ENCODE results near the gene LIN37. TPM values are rescaled to one million over a fixed set of nuclear protein-coding genes. Genes with fewer than 3 reads are reported as not detected.

Gene LIN37
- total and polyA plus RNA-seq, 2 of the 13 experiments (the other 11 are each of a cell fraction or from before 2014, with no cell fraction given), result 6.3 to 8.7 TPM

DNA sequence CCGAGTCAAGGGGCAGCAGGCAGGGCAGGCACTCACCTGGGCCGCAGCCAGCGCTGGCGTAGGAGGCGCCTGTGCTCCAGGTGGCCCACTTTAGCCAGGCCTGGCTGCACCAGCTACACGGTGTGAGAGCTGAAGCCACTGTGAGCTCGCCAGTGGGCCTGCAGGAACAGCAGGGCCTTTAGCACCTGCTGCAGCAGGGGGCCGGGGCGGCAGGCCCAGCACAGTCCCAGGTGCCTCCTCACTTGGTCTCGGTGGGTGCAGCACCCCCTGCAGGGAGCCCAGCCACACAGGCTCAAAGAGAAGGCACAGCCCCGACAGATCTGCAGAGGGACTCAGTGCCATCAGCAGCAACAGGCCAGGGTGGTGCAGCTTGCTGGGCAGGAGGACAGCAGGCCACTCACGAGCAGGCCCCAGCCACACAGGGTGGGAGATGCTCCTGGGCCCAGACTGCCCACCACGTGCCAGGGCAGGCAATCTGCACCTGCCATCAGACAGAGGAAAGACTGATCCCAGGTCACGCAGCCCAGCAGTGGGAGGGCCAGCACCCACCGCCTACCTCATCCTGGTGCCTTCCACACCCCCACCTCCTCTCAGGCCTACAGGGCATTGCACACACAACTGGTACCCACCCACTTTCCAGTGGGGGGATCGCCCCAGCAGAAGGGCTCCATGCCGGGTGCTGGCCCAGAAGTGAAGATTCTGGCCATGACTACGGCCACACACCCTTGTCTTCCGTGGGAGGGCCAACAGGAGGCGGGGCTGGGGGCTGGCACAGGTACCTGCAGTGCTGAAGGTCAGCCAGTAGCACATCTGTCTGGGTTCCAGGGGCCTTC, 42.8 kb downstream of the LIN37 start (continued):
- TF ChIP-seq, protein P1, sequence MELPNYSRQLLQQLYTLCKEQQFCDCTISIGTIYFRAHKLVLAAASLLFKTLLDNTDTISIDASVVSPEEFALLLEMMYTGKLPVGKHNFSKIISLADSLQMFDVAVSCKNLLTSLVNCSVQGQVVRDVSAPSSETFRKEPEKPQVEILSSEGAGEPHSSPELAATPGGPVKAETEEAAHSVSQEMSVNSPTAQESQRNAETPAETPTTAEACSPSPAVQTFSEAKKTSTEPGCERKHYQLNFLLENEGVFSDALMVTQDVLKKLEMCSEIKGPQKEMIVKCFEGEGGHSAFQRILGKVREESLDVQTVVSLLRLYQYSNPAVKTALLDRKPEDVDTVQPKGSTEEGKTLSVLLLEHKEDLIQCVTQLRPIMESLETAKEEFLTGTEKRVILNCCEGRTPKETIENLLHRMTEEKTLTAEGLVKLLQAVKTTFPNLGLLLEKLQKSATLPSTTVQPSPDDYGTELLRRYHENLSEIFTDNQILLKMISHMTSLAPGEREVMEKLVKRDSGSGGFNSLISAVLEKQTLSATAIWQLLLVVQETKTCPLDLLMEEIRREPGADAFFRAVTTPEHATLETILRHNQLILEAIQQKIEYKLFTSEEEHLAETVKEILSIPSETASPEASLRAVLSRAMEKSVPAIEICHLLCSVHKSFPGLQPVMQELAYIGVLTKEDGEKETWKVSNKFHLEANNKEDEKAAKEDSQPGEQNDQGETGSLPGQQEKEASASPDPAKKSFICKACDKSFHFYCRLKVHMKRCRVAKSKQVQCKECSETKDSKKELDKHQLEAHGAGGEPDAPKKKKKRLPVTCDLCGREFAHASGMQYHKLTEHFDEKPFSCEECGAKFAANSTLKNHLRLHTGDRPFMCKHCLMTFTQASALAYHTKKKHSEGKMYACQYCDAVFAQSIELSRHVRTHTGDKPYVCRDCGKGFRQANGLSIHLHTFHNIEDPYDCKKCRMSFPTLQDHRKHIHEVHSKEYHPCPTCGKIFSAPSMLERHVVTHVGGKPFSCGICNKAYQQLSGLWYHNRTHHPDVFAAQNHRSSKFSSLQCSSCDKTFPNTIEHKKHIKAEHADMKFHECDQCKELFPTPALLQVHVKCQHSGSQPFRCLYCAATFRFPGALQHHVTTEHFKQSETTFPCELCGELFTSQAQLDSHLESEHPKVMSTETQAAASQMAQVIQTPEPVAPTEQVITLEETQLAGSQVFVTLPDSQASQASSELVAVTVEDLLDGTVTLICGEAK (IDR thresholded peaks at IDR 0.05), result no peak
- TF ChIP-seq, protein P1 (CRISPR knock-in tag; IDR thresholded peaks at IDR 0.05), result 0 out of 2 replicates have a peak, but pooled peaks have one; percentile 33
- TF ChIP-seq, protein P2, sequence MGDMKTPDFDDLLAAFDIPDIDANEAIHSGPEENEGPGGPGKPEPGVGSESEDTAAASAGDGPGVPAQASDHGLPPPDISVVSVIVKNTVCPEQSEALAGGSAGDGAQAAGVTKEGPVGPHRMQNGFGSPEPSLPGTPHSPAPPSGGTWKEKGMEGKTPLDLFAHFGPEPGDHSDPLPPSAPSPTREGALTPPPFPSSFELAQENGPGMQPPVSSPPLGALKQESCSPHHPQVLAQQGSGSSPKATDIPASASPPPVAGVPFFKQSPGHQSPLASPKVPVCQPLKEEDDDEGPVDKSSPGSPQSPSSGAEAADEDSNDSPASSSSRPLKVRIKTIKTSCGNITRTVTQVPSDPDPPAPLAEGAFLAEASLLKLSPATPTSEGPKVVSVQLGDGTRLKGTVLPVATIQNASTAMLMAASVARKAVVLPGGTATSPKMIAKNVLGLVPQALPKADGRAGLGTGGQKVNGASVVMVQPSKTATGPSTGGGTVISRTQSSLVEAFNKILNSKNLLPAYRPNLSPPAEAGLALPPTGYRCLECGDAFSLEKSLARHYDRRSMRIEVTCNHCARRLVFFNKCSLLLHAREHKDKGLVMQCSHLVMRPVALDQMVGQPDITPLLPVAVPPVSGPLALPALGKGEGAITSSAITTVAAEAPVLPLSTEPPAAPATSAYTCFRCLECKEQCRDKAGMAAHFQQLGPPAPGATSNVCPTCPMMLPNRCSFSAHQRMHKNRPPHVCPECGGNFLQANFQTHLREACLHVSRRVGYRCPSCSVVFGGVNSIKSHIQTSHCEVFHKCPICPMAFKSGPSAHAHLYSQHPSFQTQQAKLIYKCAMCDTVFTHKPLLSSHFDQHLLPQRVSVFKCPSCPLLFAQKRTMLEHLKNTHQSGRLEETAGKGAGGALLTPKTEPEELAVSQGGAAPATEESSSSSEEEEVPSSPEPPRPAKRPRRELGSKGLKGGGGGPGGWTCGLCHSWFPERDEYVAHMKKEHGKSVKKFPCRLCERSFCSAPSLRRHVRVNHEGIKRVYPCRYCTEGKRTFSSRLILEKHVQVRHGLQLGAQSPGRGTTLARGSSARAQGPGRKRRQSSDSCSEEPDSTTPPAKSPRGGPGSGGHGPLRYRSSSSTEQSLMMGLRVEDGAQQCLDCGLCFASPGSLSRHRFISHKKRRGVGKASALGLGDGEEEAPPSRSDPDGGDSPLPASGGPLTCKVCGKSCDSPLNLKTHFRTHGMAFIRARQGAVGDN (CRISPR knock-in tag; IDR thresholded peaks at IDR 0.05), result peak; percentile 66
- TF ChIP-seq, protein P3, sequence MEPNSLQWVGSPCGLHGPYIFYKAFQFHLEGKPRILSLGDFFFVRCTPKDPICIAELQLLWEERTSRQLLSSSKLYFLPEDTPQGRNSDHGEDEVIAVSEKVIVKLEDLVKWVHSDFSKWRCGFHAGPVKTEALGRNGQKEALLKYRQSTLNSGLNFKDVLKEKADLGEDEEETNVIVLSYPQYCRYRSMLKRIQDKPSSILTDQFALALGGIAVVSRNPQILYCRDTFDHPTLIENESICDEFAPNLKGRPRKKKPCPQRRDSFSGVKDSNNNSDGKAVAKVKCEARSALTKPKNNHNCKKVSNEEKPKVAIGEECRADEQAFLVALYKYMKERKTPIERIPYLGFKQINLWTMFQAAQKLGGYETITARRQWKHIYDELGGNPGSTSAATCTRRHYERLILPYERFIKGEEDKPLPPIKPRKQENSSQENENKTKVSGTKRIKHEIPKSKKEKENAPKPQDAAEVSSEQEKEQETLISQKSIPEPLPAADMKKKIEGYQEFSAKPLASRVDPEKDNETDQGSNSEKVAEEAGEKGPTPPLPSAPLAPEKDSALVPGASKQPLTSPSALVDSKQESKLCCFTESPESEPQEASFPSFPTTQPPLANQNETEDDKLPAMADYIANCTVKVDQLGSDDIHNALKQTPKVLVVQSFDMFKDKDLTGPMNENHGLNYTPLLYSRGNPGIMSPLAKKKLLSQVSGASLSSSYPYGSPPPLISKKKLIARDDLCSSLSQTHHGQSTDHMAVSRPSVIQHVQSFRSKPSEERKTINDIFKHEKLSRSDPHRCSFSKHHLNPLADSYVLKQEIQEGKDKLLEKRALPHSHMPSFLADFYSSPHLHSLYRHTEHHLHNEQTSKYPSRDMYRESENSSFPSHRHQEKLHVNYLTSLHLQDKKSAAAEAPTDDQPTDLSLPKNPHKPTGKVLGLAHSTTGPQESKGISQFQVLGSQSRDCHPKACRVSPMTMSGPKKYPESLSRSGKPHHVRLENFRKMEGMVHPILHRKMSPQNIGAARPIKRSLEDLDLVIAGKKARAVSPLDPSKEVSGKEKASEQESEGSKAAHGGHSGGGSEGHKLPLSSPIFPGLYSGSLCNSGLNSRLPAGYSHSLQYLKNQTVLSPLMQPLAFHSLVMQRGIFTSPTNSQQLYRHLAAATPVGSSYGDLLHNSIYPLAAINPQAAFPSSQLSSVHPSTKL (CRISPR knock-in tag; IDR thresholded peaks at IDR 0.05), result no peak
- peak; percentile 65 for TF ChIP-seq ZFY (CRISPR knock-in tag; IDR thresholded peaks at IDR 0.05)
- peak; percentile 32; the same call in 1 of the 2 replicates for TF ChIP-seq GABPB1 (CRISPR knock-in tag; IDR thresholded peaks at IDR 0.05)
- TF ChIP-seq ZNF768 (CRISPR knock-in tag; IDR thresholded peaks at IDR 0.05), result peak; percentile 35; the same call in 1 of the 2 replicates
- TF ChIP-seq, protein P4, sequence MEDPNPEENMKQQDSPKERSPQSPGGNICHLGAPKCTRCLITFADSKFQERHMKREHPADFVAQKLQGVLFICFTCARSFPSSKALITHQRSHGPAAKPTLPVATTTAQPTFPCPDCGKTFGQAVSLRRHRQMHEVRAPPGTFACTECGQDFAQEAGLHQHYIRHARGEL (CRISPR knock-in tag; IDR thresholded peaks at IDR 0.05), result no peak
- no peak for TF ChIP-seq SRSF1 (optimal IDR thresholded peaks at IDR 0.05; ENCODE audit: low read depth, low read length)
- TF ChIP-seq ZNF556 (CRISPR knock-in tag; IDR thresholded peaks at IDR 0.05; ENCODE audit: borderline replicate concordance), result no peak
